ENCODE results near the gene NEDD4L. TPM values are rescaled to one million over a fixed set of nuclear protein-coding genes. Genes with fewer than 3 reads are reported as not detected.

The NEDD4L gene
- total and polyA plus RNA-seq, 2 experiments from 2014 or later = 36.2 to 72.3 TPM

GRCh38 chr18:58242435-58242834 lies 198.4 kb downstream of the NEDD4L start:
- Mint-ChIP-seq H3K27me3 (ENCODE audit: insufficient read depth, low read depth, poor library complexity) (no peaks in the 10 kb centered on the region), H3K4me3 (no peak overlapping the region), H3K4me1 (peaks cover 38% of the 10 kb centered on the region), H3K36me3 (ENCODE audit: low read depth) (no peaks in the 10 kb centered on the region), H3K9me3 (no peaks in the 10 kb centered on the region), H3K27ac (no peak overlapping the region)
- Histone ChIP-seq H3K4me3 (no peak overlapping the region), H3K36me3 (ENCODE audit: insufficient read depth) (no peaks in the 10 kb centered on the region), H3K9me2 (ENCODE audit: insufficient read depth) (no peaks in the 10 kb centered on the region), H3K4me2 (no peak overlapping the region), H3K27ac (ENCODE audit: low read depth) (peak overlapping the region; percentile 35; the same call in 1 of the 2 replicates), H2AFZ (no peak overlapping the region), H3K4me1 (ENCODE audit: insufficient read depth) (peaks cover 17% of the 10 kb centered on the region), H3K27me3 (ENCODE audit: insufficient read depth) (no peaks in the 10 kb centered on the region), H3K79me2 (replicated peaks; ENCODE audit: insufficient read depth) (peaks cover 78% of the 10 kb centered on the region), H4K20me1 (replicated peaks; ENCODE audit: insufficient read depth) (peaks cover 12% of the 10 kb centered on the region), H3F3A (replicated peaks; ENCODE audit: low read depth) (no peaks in the 10 kb centered on the region)
- no peak for ATAC-seq
- DNase-seq (ENCODE audit: low spot score) = no peak
- no peak for TF ChIP-seq JUNB (IDR thresholded peaks at IDR 0.05; ENCODE audit: unreplicated experiment)
- no peak for TF ChIP-seq CTCF (conservative IDR thresholded peaks at IDR 0.05; ENCODE audit: low read depth in 2 of 2)

- peaks cover 77% of the 10 kb centered on the region for H3K79me2 ChIP-seq (replicated peaks; ENCODE audit: insufficient read depth)
- TF ChIP-seq ZNF462 (CRISPR knock-in tag; IDR thresholded peaks at IDR 0.05) = no peak
- no peak for TF ChIP-seq ZNF114 (CRISPR knock-in tag; IDR thresholded peaks at IDR 0.05)
- TF ChIP-seq EZH2phosphoT487 (IDR thresholded peaks at IDR 0.05; ENCODE audit: unreplicated experiment) = no peak
- no peak for TF ChIP-seq STAT1 (IDR thresholded peaks at IDR 0.05; ENCODE audit: unreplicated experiment)
- no peak for TF ChIP-seq POLR2AphosphoS5 (IDR thresholded peaks at IDR 0.05; ENCODE audit: low read depth)
- no peak for TF ChIP-seq NANOG (IDR thresholded peaks at IDR 0.05; ENCODE audit: borderline replicate concordance)
- TF ChIP-seq ZNF331 (CRISPR knock-in tag; IDR thresholded peaks at IDR 0.05; ENCODE audit: low read depth) = no peak
- no peak for TF ChIP-seq JUNB (IDR thresholded peaks at IDR 0.05; ENCODE audit: unreplicated experiment)
- no peak for TF ChIP-seq CTCF (conservative IDR thresholded peaks at IDR 0.05; ENCODE audit: low read depth in 2 of 2)
- no peak for TF ChIP-seq ETS1 (IDR thresholded peaks at IDR 0.05)
- no peak for TF ChIP-seq CREB1 (CRISPR knock-in tag; IDR thresholded peaks at IDR 0.05; ENCODE audit: low read depth)
These were observed 198.9 kb downstream of the NEDD4L start for GRCh38 chr18:58242968-58243367.

More at GRCh38 chr18:58242968-58243367, 198.9 kb downstream of the NEDD4L start:
- H3K27me3 ChIP-seq (ENCODE audit: insufficient read depth) = no peaks in the 10 kb centered on the region
- peak overlapping the region; percentile 35; the same call in 1 of the 2 replicates for H3K27ac ChIP-seq (ENCODE audit: low read depth)
- Mint-ChIP-seq H3K4me1 (peaks cover 44% of the 10 kb centered on the region), H3K36me3 (ENCODE audit: low read depth) (no peaks in the 10 kb centered on the region), H3K27ac (no peak overlapping the region), H3K4me3 (no peak overlapping the region), H3K9me3 (no peaks in the 10 kb centered on the region), H3K27me3 (ENCODE audit: insufficient read depth, low read depth, poor library complexity) (peaks cover 2% of the 10 kb centered on the region)
- no peak overlapping the region for H3K4me2 ChIP-seq
- DNase-seq (ENCODE audit: low spot score) (no peak), ATAC-seq (no peak)
- no peaks in the 10 kb centered on the region for H3K36me3 ChIP-seq (ENCODE audit: insufficient read depth)
- no peak overlapping the region for H3K4me3 ChIP-seq
- H4K20me1 ChIP-seq (replicated peaks; ENCODE audit: insufficient read depth) = peaks cover 15% of the 10 kb centered on the region
- H3K9me2 ChIP-seq (ENCODE audit: insufficient read depth) = no peaks in the 10 kb centered on the region
- peaks cover 21% of the 10 kb centered on the region for H3K4me1 ChIP-seq (ENCODE audit: insufficient read depth)
- no peaks in the 10 kb centered on the region for H3F3A ChIP-seq (replicated peaks; ENCODE audit: low read depth)
- H2AFZ ChIP-seq = no peak overlapping the region
